Measurements from ENCODE around the gene MYO5A. TPM values are rescaled to one million over a fixed set of nuclear protein-coding genes. Genes with fewer than 3 reads are reported as not detected.

MYO5A gene
- total and polyA plus RNA-seq, 10 of the 15 experiments (the other 5 are each of a cell fraction or from before 2014, with no cell fraction given) = 4.2 to 42.9 (median 31.1) TPM

DNA sequence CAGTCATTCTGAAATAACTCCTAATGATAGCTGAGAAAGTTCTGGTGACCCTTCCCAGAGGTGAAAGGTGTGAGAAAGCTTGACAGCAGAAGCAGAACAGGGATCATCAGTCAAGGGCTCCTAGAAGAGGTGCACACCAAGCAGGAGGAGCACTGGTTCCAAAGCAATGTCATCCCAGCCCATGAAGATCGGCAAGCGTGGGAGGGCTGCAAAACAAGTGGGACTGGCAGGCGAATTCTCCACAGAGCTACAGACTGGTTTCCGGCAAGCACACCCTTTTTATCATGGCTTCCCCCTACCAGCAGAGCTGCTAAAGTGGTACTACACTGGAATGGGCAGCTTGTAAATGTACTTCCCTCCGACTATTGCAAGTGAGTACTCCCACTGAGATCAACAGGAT is 170.7 kb downstream of the MYO5A start:
- no peaks in the 10 kb centered on the region for H3K4me1 ChIP-seq (ENCODE audit: control insufficient read depth, insufficient read depth, low read length)
- peaks cover 9 to 17% of the 10 kb centered on the region in 2 experiments; a peak in 3 of 4 replicates for H3K36me3 ChIP-seq (ENCODE audit: control insufficient read depth in 2 of 2, insufficient read depth in 2 of 2, low read length in 1 of 2)
- ChIA-PET SMC1A (ENCODE audit: uncharacterized antibody, unreplicated experiment) (interaction anchor here (0.7 to 1.8 kb wide), 9 partner anchors 9 to 109 kb away, joined by 3 to 5 read pairs (median 3); no protein-coding TSS in a partner anchor), POLR2A (interaction anchor here (1.8 kb wide), 1 partner anchor 11 kb away, joined by 6 read pairs; no protein-coding TSS in a partner anchor), CTCF (interaction anchor here (0.5 to 1.4 kb wide), 4 partner anchors 11 to 371 kb away, joined by 3 to 9 read pairs (median 5); no protein-coding TSS in a partner anchor), RAD21 (ENCODE audit: unreplicated experiment) (interaction anchor here (0.8 kb wide), 1 partner anchor 107 kb away, joined by 3 read pairs; no protein-coding TSS in a partner anchor)
- H3K9me3 ChIP-seq (replicated peaks; ENCODE audit: control insufficient read depth, insufficient read depth, low read length) = no peaks in the 10 kb centered on the region
- H3K79me2 ChIP-seq (ENCODE audit: control insufficient read depth, insufficient read depth, low read length) = no peaks in the 10 kb centered on the region
- intact Hi-C loops (cut with micrococcal nuclease; ENCODE audit: unreplicated experiment) (no loop called here), in situ Hi-C loops (cut with MboI) (no loop called here)
- no peak overlapping the region for H2AFZ ChIP-seq (ENCODE audit: control insufficient read depth, low read depth, low read length)
- H3K27me3 ChIP-seq (replicated peaks in 1 of 2; ENCODE audit: control insufficient read depth in 2 of 2, insufficient read depth in 2 of 2, low read length in 1 of 2) = no peaks in the 10 kb centered on the region
- H4K20me1 ChIP-seq (ENCODE audit: control insufficient read depth, insufficient read depth) = no peaks in the 10 kb centered on the region
- no peak overlapping the region for H3K9ac ChIP-seq (ENCODE audit: control insufficient read depth, insufficient read depth, low read length)
- H3K27ac ChIP-seq (ENCODE audit: control insufficient read depth, insufficient read depth) = no peak overlapping the region
- WGBS (ENCODE audit: insufficient coverage, insufficient replicate concordance, low lambda C conversion rate, missing lambda C conversion rate) = 100% methylated on average over 5 of the region's 5 CpGs
- H3K4me2 ChIP-seq (ENCODE audit: control insufficient read depth, insufficient read depth) = no peak overlapping the region
- no peak for DNase-seq (ENCODE audit: low read depth, low spot score)
- ATAC-seq = no peak
- TF ChIP-seq CBX5 (IDR thresholded peaks at IDR 0.05; ENCODE audit: low read depth) (no peak), SUPT20H (IDR thresholded peaks at IDR 0.05; ENCODE audit: borderline replicate concordance, control insufficient read depth, low read depth, low read length) (no peak), EED (IDR thresholded peaks at IDR 0.05; ENCODE audit: low read depth) (no peak), TCF12 (IDR thresholded peaks at IDR 0.05; ENCODE audit: low read depth, low read length) (no peak), RB1 (IDR thresholded peaks at IDR 0.05; ENCODE audit: borderline replicate concordance) (no peak), CHD2 (IDR thresholded peaks at IDR 0.05; ENCODE audit: borderline replicate concordance, low read depth, low read length) (no peak), ESRRA (IDR thresholded peaks at IDR 0.05; ENCODE audit: low read length) (no peak), DPF2 (IDR thresholded peaks at IDR 0.05) (no peak)
- TF ChIP-seq, protein P1, sequence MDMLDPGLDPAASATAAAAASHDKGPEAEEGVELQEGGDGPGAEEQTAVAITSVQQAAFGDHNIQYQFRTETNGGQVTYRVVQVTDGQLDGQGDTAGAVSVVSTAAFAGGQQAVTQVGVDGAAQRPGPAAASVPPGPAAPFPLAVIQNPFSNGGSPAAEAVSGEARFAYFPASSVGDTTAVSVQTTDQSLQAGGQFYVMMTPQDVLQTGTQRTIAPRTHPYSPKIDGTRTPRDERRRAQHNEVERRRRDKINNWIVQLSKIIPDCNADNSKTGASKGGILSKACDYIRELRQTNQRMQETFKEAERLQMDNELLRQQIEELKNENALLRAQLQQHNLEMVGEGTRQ (IDR thresholded peaks at IDR 0.05; ENCODE audit: borderline replicate concordance, low read depth, low read length) = no peak
- TF ChIP-seq, protein P2, sequence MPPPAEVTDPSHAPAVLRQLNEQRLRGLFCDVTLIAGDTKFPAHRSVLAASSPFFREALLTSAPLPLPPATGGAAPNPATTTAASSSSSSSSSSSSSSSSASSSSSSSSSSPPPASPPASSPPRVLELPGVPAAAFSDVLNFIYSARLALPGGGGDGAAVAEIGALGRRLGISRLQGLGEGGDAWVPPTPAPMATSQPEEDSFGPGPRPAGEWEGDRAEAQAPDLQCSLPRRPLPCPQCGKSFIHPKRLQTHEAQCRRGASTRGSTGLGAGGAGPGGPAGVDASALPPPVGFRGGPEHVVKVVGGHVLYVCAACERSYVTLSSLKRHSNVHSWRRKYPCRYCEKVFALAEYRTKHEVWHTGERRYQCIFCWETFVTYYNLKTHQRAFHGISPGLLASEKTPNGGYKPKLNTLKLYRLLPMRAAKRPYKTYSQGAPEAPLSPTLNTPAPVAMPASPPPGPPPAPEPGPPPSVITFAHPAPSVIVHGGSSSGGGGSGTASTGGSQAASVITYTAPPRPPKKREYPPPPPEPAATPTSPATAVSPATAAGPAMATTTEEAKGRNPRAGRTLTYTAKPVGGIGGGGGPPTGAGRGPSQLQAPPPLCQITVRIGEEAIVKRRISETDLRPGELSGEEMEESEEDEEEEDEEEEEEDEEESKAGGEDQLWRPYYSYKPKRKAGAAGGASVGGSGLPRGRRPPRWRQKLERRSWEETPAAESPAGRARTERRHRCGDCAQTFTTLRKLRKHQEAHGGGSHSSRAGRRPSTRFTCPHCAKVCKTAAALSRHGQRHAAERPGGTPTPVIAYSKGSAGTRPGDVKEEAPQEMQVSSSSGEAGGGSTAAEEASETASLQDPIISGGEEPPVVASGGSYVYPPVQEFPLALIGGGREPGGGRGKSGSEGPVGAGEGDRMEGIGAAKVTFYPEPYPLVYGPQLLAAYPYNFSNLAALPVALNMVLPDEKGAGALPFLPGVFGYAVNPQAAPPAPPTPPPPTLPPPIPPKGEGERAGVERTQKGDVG (CRISPR knock-in tag; IDR thresholded peaks at IDR 0.05) = no peak
- no TSS peak for BruUV-seq (replicated peaks)
- no peak overlapping the region for H3K4me3 ChIP-seq
- no peak for FAIRE-seq
